Amniotic stem cell (primary cell): ENCODE measurements around the gene USO1.
"Not testable (repeated sequence)": the region's sequence is repeated elsewhere in the genome, so short reads cannot be mapped to it uniquely, and the experiment has no call there.

ENCODE experiments used
- DNase-seq: peaks from one replicate; lab custom pipeline; 2025; lab: John Stamatoyannopoulos, UW

The USO1 gene

GRCh38 chr4:75714704-75715103, 9.7 kb upstream of the USO1 start:
- DNase-seq: no peak

- DNase-seq: no peak
These were observed 9.1 kb upstream of the USO1 start for GRCh38 chr4:75715105-75715799.

GRCh38 chr4:75716054-75716453, 8.3 kb upstream of the USO1 start:
- not testable (repeated sequence) for DNase-seq

- no peak for DNase-seq
These were observed 7.0 kb upstream of the USO1 start for GRCh38 chr4:75717408-75717807.

- DNase-seq: no peak
These were observed 5.8 kb upstream of the USO1 start for GRCh38 chr4:75718529-75718928.

GRCh38 chr4:75722417-75722816, 2.0 kb upstream of the USO1 start:
- no peak for DNase-seq

GRCh38 chr4:75723163-75724065, 963 bp upstream of the USO1 start:
- no peak for DNase-seq

- DNase-seq: peak; percentile 62
These were observed 719 bp downstream of the USO1 start for GRCh38 chr4:75724867-75725724.

GRCh38 chr4:75725942-75726538, 1.7 kb downstream of the USO1 start:
- DNase-seq: not testable (repeated sequence)

GRCh38 chr4:75726577-75726976, 2.2 kb downstream of the USO1 start:
- no peak for DNase-seq

- no peak for DNase-seq
These were observed 2.7 kb downstream of the USO1 start for GRCh38 chr4:75727073-75727472.

GRCh38 chr4:75729836-75730235, 5.5 kb downstream of the USO1 start:
- no peak for DNase-seq

- no peak for DNase-seq
These were observed 9.0 kb downstream of the USO1 start for GRCh38 chr4:75733369-75733768.

GRCh38 chr4:75735525-75735924, 11.1 kb downstream of the USO1 start:
- no peak for DNase-seq

- no peak for DNase-seq
These were observed 12.5 kb downstream of the USO1 start for GRCh38 chr4:75736862-75737261.

GRCh38 chr4:75737398-75737797, 13.0 kb downstream of the USO1 start:
- DNase-seq: no peak

GRCh38 chr4:75741027-75741426, 16.6 kb downstream of the USO1 start:
- no peak for DNase-seq

GRCh38 chr4:75742451-75742850, 18.1 kb downstream of the USO1 start:
- no peak for DNase-seq

GRCh38 chr4:75745161-75745560, 20.8 kb downstream of the USO1 start:
- DNase-seq: no peak

GRCh38 chr4:75745721-75746199, 21.4 kb downstream of the USO1 start:
- DNase-seq: no peak

GRCh38 chr4:75752637-75753036, 28.3 kb downstream of the USO1 start:
- DNase-seq: no peak

- no peak for DNase-seq
These were observed 44.7 kb downstream of the USO1 start for GRCh38 chr4:75769036-75769435.
